ENCODE results near the gene SMARCA4.

SMARCA4 gene

GRCh38 chr19:11087870-11088505 lies 127.2 kb downstream of the SMARCA4 start:
- no peak for TF ChIP-seq CTCF (IDR thresholded peaks at IDR 0.05; ENCODE audit: low read depth, low read length)
- no peak overlapping the region for H3K4me3 ChIP-seq (ENCODE audit: low read depth, low read length)

DNA sequence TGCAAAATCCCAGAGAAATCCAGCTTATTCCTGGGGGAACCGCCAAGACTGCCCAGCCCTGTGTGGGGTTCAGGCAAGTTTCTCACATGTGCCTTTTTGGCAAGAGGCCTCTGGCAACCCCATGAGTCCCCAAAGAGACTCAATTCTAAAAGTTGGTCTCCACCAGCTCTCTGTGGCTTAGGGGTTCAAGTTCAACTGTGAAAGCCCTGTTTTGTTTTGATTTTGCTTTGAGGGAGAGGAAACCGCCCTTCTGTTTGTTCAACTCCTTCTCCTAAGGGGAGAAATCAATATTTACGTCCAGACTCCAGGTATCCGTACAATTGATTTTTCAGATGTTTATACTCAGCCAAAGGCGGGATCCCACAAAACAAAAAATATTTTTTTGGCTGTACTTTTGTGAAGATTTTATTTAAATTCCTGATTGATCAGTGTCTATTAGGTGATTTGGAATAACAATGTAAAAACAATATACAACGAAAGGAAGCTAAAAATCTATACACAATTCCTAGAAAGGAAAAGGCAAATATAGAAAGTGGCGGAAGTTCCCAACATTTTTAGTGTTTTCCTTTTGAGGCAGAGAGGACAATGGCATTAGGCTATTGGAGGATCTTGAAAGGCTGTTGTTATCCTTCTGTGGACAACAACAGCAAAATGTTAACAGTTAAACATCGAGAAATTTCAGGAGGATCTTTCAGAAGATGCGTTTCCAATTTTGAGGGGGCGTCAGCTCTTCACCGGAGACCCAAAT lies 127.8 kb downstream of the SMARCA4 start:
- H3K4me3 ChIP-seq (ENCODE audit: low read depth, low read length) = peak overlapping the region; percentile 83
- no peak for TF ChIP-seq CTCF (IDR thresholded peaks at IDR 0.05; ENCODE audit: low read depth, low read length)

DNA sequence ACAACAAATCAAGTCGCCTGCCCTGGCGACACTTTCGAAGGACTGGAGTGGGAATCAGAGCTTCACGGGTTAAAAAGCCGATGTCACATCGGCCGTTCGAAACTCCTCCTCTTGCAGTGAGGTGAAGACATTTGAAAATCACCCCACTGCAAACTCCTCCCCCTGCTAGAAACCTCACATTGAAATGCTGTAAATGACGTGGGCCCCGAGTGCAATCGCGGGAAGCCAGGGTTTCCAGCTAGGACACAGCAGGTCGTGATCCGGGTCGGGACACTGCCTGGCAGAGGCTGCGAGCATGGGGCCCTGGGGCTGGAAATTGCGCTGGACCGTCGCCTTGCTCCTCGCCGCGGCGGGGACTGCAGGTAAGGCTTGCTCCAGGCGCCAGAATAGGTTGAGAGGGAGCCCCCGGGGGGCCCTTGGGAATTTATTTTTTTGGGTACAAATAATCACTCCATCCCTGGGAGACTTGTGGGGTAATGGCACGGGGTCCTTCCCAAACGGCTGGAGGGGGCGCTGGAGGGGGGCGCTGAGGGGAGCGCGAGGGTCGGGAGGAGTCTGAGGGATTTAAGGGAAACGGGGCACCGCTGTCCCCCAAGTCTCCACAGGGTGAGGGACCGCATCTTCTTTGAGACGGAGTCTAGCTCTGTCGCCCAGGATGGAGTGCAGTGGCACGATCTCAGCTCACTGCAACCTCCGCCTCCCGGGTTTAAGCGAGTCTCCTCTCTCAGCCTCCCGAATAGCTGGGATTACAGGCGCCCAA lies 128.6 kb downstream of the SMARCA4 start, which contains the start of gene LDLR:
LDLR (plus strand) TSS at position 210 of the 760 bp plus-strand sequence; CDS start at position 296, 86 bp downstream.
- TF ChIP-seq CTCF (IDR thresholded peaks at IDR 0.05; ENCODE audit: low read depth, low read length) = no peak
- H3K4me3 ChIP-seq (ENCODE audit: low read depth, low read length) = peak within 1 kb of the TSS; percentile 90

DNA sequence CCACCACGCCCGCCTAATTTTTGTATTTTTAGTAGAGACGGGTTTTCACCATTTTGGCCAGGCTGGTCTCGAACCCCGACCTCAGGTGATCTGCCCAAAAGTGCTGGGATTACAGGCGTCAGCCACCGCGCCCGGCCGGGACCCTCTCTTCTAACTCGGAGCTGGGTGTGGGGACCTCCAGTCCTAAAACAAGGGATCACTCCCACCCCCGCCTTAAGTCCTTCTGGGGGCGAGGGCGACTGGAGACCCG lies 129.1 kb downstream of the SMARCA4 start:
- peak overlapping the region; percentile 83 for H3K4me3 ChIP-seq (ENCODE audit: low read depth, low read length)

GRCh38 chr19:11090264-11090996 lies 129.6 kb downstream of the SMARCA4 start:
- no peak for TF ChIP-seq CTCF (IDR thresholded peaks at IDR 0.05; ENCODE audit: low read depth, low read length)
- H3K4me3 ChIP-seq (ENCODE audit: low read depth, low read length) = peak overlapping the region; percentile 90

GRCh38 chr19:11090997-11091702 lies 130.3 kb downstream of the SMARCA4 start:
- TF ChIP-seq CTCF (IDR thresholded peaks at IDR 0.05; ENCODE audit: low read depth, low read length) = no peak
- peak overlapping the region; percentile 90 for H3K4me3 ChIP-seq (ENCODE audit: low read depth, low read length)

DNA sequence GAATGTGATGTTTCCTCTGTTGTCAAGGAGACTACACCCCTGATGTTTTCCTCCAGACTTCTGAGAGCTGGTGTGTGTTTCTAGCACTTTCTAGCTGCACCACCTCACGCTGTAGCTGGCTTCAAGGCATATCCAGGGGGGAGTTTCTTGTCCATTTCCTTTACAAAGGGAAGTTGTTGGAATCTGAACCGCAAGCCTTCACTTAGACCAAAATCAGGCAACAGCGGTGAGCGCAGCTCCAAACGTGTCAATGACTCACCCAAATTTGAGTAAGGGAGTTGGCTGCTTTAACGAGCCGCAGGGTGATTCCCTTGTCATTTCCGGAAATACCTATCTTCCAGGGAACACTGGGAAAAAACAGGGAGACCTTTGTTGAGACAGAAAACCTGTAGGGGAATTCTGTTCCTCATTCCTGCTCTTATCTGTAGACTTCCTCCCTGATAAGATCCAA lies 130.9 kb downstream of the SMARCA4 start:
- TF ChIP-seq CTCF (IDR thresholded peaks at IDR 0.05; ENCODE audit: low read depth, low read length) = no peak
- H3K4me3 ChIP-seq (ENCODE audit: low read depth, low read length) = peak overlapping the region; percentile 90
